K562 (cell line): ENCODE measurements around the gene GMDS. TPM values are rescaled to one million over a fixed set of nuclear protein-coding genes. Genes with fewer than 3 reads are reported as not detected.

Experiments used
- ATAC-seq: fragments of 200-7000 bp; cut with Tn5 transposase; 3 replicates; pipeline ENCODE4 v1.9.1; 2020; ENCODE audit warnings: moderate library complexity
- BruUV-seq: library from RNA; stranded (reverse); fragments of 400-500 nt; replicated peaks from 2 replicates; lab custom pipeline; 2021; lab: Mats Ljungman, UMichigan
- CTCF ChIA-PET: fragments of 300-600 bp; formaldehyde crosslinking; extraction: SDS; loops from one replicate; lab custom pipeline; 2021; ENCODE audit warnings: low intra/inter-chr PET ratio; lab: Yijun Ruan, JAX
- POLR2A ChIA-PET: fragments of 300-600, 350-650 bp; sonication (Branson Sonifier 250); formaldehyde crosslinking; extraction: SDS; loops from one replicate; lab custom pipeline; 2021; ENCODE audit warnings: antibody characterized with exemption, inconsistent platforms; lab: Yijun Ruan, JAX
- DNase-seq, 4 experiments: peaks; one replicate each; pipeline versions ENCODE4 v3.0.0 to v3.0.0-alpha.2; 2011 to 2018; ENCODE audit warnings: low spot score in 3 of 4, mixed read lengths in 3 of 4; ENCODE audit errors: extremely low read depth in 1 of 4
- FAIRE-seq: peaks from 2 replicates; lab custom pipeline; 2011; peaks lifted over from hg19 to GRCh38; lab: Jason Lieb, UNC
- H2AFZ ChIP-seq: 2 replicates; pipeline ENCODE4 v1.6.0; 2011; ENCODE audit warnings: low read depth, low read length, control low read depth, inconsistent platforms
- H3K27ac ChIP-seq: fragments of 200-600 bp; 3 replicates; pipeline ENCODE4 v1.8.0; 2011; ENCODE audit warnings: low read depth, mild to moderate bottlenecking, control low read depth, inconsistent platforms, low read length, moderate library complexity, mixed read lengths; ENCODE audit errors: extremely low read depth
- H3K27me3 ChIP-seq, 2 experiments: fragments of 300-600 bp in 1 of 2; 2 replicates in 1 of 2; 3 replicates in 1 of 2; pipeline versions ENCODE4 v1.6.0 to v1.8.0; 2011; ENCODE audit warnings: inconsistent platforms in 2 of 2, low read length in 2 of 2, mild to moderate bottlenecking in 1 of 2, mixed read lengths in 1 of 2, moderate library complexity in 1 of 2; ENCODE audit not compliant: control insufficient read depth in 2 of 2, insufficient read depth in 2 of 2
- H3K36me3 ChIP-seq: fragments of 300-600 bp; 3 replicates; pipeline ENCODE4 v1.8.0; 2011; ENCODE audit warnings: mild to moderate bottlenecking, low read length, inconsistent platforms; ENCODE audit not compliant: control insufficient read depth, insufficient read depth
- H3K4me1 ChIP-seq, 2 experiments: fragments of 200-600 bp in 1 of 2; replicated peaks in 1 of 2; 2 replicates in 1 of 2; 3 replicates in 1 of 2; pipeline versions ENCODE4 v1.5.1 to v1.8.0; 2011; ENCODE audit warnings: inconsistent platforms in 2 of 2, low read length in 2 of 2, mild to moderate bottlenecking in 1 of 2, mixed read lengths in 1 of 2, moderate library complexity in 1 of 2; ENCODE audit not compliant: control insufficient read depth in 2 of 2, insufficient read depth in 2 of 2
- H3K4me2 ChIP-seq: 2 replicates; pipeline ENCODE4 v1.6.1; 2011; ENCODE audit warnings: low read length, control low read depth, inconsistent platforms, mixed read lengths; ENCODE audit not compliant: insufficient read depth
- H3K4me3 ChIP-seq: fragments of 200-600 bp; sonication (generic), shearing (Covaris generic); 2 replicates; pipeline ENCODE4 v1.5.1; 2016; ENCODE audit warnings: control low read depth, inconsistent platforms
- H3K79me2 ChIP-seq: fragments of 200-600 bp; 3 replicates; pipeline ENCODE4 v1.8.0; 2011; ENCODE audit warnings: low read length, inconsistent platforms; ENCODE audit not compliant: control insufficient read depth, insufficient read depth
- H3K9ac ChIP-seq, 2 experiments: 2 replicates each; pipeline versions ENCODE4 v1.6.0 to v1.6.1; 2011; ENCODE audit warnings: low read depth in 2 of 2, low read length in 2 of 2, control low read depth in 1 of 2, inconsistent platforms in 1 of 2, mild to moderate bottlenecking in 1 of 2, mixed read lengths in 1 of 2; ENCODE audit not compliant: insufficient read depth in 1 of 2
- H3K9me1 ChIP-seq: one replicate; pipeline ENCODE4 v1.6.0; 2011; ENCODE audit warnings: inconsistent platforms, mild to moderate bottlenecking, low read length, moderate library complexity; ENCODE audit not compliant: control insufficient read depth, insufficient read depth
- H3K9me3 ChIP-seq: replicated peaks from 2 replicates; pipeline ENCODE4 v1.5.1; 2011; ENCODE audit warnings: low read depth, low read length, inconsistent platforms; ENCODE audit not compliant: control insufficient read depth, insufficient read depth
- H4K20me1 ChIP-seq: replicated peaks from 2 replicates; pipeline ENCODE4 v1.6.1; 2011; ENCODE audit warnings: low read length, inconsistent platforms, mixed read lengths; ENCODE audit not compliant: control insufficient read depth, insufficient read depth
- ILF3 ChIP-seq: fragments of 450-650 bp; IDR thresholded peaks from 2 replicates; pipeline ENCODE4 v1.6.1; 2018; ENCODE audit warnings: antibody characterized with exemption, mild to moderate bottlenecking, moderate library complexity, borderline replicate concordance
- JUND ChIP-seq, 2 experiments: IDR thresholded peaks; 2 replicates in 1 of 2; 3 replicates in 1 of 2; pipeline ENCODE4 v1.6.1; 2011; ENCODE audit warnings: borderline replicate concordance in 2 of 2, low read depth in 2 of 2, low read length in 2 of 2, improper control_type of control experiment in 1 of 2, missing biosample characterization in 1 of 2, missing genetic modification characterization in 1 of 2, missing genetic modification reagents in 1 of 2
- KAT8 ChIP-seq: fragments of 450-650 bp; IDR thresholded peaks from 2 replicates; pipeline ENCODE4 v1.6.1; 2016; ENCODE audit warnings: low read depth, mild to moderate bottlenecking
- PML ChIP-seq: IDR thresholded peaks from 2 replicates; pipeline ENCODE4 v1.6.1; 2012; ENCODE audit warnings: low read length, inconsistent platforms
- POLR3A ChIP-seq: IDR thresholded peaks from 2 replicates; pipeline ENCODE4 v1.6.1; 2011; ENCODE audit warnings: borderline replicate concordance, mild to moderate bottlenecking, moderate library complexity; ENCODE audit not compliant: insufficient read length, insufficient read depth; ENCODE audit errors: extremely low read depth
- SIX5 ChIP-seq, 2 experiments: IDR thresholded peaks; 2 replicates each; pipeline ENCODE4 v1.6.1; 2011; ENCODE audit warnings: low read length in 2 of 2, borderline replicate concordance in 1 of 2, low read depth in 1 of 2, mild to moderate bottlenecking in 1 of 2, moderate library complexity in 1 of 2; ENCODE audit not compliant: insufficient read depth in 1 of 2
- ZNF551 ChIP-seq: fragments of 250-450 bp; sonication (Bioruptor Pico); IDR thresholded peaks from 2 replicates; pipeline ENCODE4 v1.5.0; 2021; ENCODE audit warnings: mild to moderate bottlenecking, moderate library complexity
- ZNF57 ChIP-seq: fragments of 450-650 bp; formaldehyde crosslinking; IDR thresholded peaks from 2 replicates; pipeline ENCODE4 v1.4.0; 2020; ENCODE audit warnings: mild to moderate bottlenecking, moderate library complexity
- ZNF830 ChIP-seq: fragments of 250-450 bp; sonication (Bioruptor Pico); IDR thresholded peaks from 2 replicates; pipeline ENCODE4 v1.5.0; 2021; ENCODE audit warnings: mild to moderate bottlenecking
- WGBS: fragments of 100-300 bp; shearing (Covaris generic); methylation state at CpG from one replicate; pipeline ENCODE4 v1.1.6; 2016; ENCODE audit warnings: low coverage, mixed read lengths; ENCODE audit not compliant: insufficient coverage; ENCODE audit errors: missing lambda C conversion rate; 5-methylcytosine and 5-hydroxymethylcytosine counted together
- in situ Hi-C: fragments of 300-500 bp; cut with MboI; formaldehyde crosslinking; loops from 4 replicates; pipeline ENCODE4 v1.15.0; 2018; ENCODE audit warnings: inconsistent platforms, mixed read lengths
- intact Hi-C: fragments of 100-400 bp; cut with micrococcal nuclease; formaldehyde crosslinking; loops from 2 replicates; pipeline ENCODE4 v1.14.2; 2022
- polyA plus RNA-seq, 8 experiments: library from polyadenylated mRNA; depleted of rRNA in 4 of 8; stranded (reverse) in 5 of 8; unstranded in 3 of 8; fragments of >200 nt; fragmentation: Nextera tagmentation in 2 of 8; fragmentation: Illumina TruSeq in 1 of 8; extraction: Ambion mirVana in 2 of 8; extraction: Trizol in 1 of 8; gene quantifications; 2 replicates each; pipeline versions ENCODE4 v1.2.1 to v1.2.3, GENCODE V29; 2011 to 2014; ENCODE audit warnings: inconsistent platforms in 1 of 8, missing spikeins in 1 of 8
- total RNA-seq, 7 experiments: library from RNA; depleted of rRNA in 6 of 7; stranded (reverse); fragments of >200 nt in 6 of 7; fragmentation: Illumina TruSeq in 2 of 7; extraction: Trizol in 2 of 7; gene quantifications; 2 replicates each; pipeline versions ENCODE4 v1.2.1 to v1.2.3, GENCODE V29; 2011 to 2021; ENCODE audit warnings: low replicate concordance in 1 of 7

GMDS gene
- total and polyA plus RNA-seq, 9 of the 15 experiments (the other 6 are each of a cell fraction or from before 2014, with no cell fraction given): 0.48 to 31.8 (median 13.4) TPM

DNA sequence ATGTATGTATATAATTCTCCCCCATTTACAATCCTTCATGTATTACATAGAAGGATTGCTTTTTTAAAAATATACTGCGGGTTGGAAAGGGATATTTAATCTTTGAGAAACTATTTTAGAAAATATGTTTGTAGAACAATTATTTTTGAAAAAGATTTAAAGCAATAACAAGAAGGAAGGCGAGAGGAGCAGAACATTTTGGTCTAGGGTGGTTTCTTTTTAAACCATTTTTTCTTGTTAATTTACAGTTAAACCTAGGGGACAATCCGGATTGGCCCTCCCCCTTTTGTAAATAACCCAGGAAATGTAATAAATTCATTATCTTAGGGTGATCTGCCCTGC, 632.1 kb downstream of the GMDS start:
- intact Hi-C loops: no loop called here
- no peaks in the 10 kb centered on the region for H3K36me3 ChIP-seq
- in situ Hi-C loops: no loop called here
- no peak overlapping the region for H2AFZ ChIP-seq
- POLR2A ChIA-PET: no interaction called here
- WGBS: 8% methylated on average over 3 of the region's 3 CpGs
- H3K9ac ChIP-seq: no peak overlapping the region
- no peaks in the 10 kb centered on the region for H3K9me3 ChIP-seq
- no peaks in the 10 kb centered on the region for H3K9me1 ChIP-seq
- H3K4me1 ChIP-seq: peaks cover 0 to 26% of the 10 kb centered on the region in 2 experiments; a peak in 2 of 5 replicates
- H3K4me3 ChIP-seq: no peak overlapping the region
- no peak for FAIRE-seq
- H3K4me2 ChIP-seq: no peak overlapping the region
- H4K20me1 ChIP-seq: no peaks in the 10 kb centered on the region
- ATAC-seq: no peak
- no peaks in the 10 kb centered on the region for H3K79me2 ChIP-seq
- BruUV-seq: no TSS peak
- TF ChIP-seq ZNF830: no peak
- TF ChIP-seq JUND (IDR thresholded peaks at IDR 0.05; ENCODE audit: borderline replicate concordance, low read depth, low read length): no peak
- TF ChIP-seq JUND (tag; IDR thresholded peaks at IDR 0.05; ENCODE audit: borderline replicate concordance, low read depth, low read length): no peak
- TF ChIP-seq SIX5 (IDR thresholded peaks at IDR 0.05; ENCODE audit: borderline replicate concordance in 1 of 2, insufficient read depth in 1 of 2, low read depth in 1 of 2, low read length in 2 of 2): no peak
- no peak for TF ChIP-seq PML
- no peak for TF ChIP-seq ILF3
- TF ChIP-seq ZNF57 (CRISPR knock-in tag): no peak
- TF ChIP-seq KAT8: no peak
- TF ChIP-seq ZNF551: no peak
- no peak for TF ChIP-seq POLR3A
- no peak overlapping the region for H3K27ac ChIP-seq
- no peak for DNase-seq
- peaks cover 24 to 48% of the 10 kb centered on the region in 2 experiments; a peak in 3 of 5 replicates for H3K27me3 ChIP-seq
- CTCF ChIA-PET: no interaction called here
